ENCODE measurements around the gene ZSWIM9. TPM values are rescaled to one million over a fixed set of nuclear protein-coding genes. Genes with fewer than 3 reads are reported as not detected.

Gene ZSWIM9
- total and polyA plus RNA-seq, 4 donors = 0.25 to 2.5 (median 1.6) TPM

- peaks cover 0 to 12% (median 3%) of the 10 kb centered on the region in 4 donors for H3K36me3 ChIP-seq (ENCODE audit: control insufficient read depth in 4 of 4, insufficient read depth in 3 of 4, low read depth in 1 of 4, low read length in 3 of 4)
These were observed 35.1 kb upstream of the ZSWIM9 start for GRCh38 chr19:48135411-48135810.

DNA sequence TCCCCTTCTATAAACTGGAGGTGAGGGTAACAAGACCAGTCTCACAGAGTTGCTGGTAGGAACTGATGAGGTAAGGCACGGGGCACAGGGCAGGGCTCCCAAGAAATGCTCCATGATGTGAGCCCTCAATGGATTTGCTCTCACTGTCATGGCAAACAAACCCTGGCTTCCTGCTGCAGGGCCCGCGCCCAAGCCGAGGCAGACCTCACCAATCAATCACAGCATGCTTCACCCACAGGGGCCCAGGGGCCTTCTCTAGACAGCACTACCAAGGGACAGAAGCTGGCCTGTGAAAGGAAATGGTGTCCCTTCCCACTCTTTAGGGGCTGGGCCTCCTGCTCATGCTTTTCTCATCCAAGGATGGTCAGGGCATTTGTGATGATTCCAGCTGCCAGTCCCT is 33.9 kb upstream of the ZSWIM9 start:
- TF ChIP-seq FOXA2 (IDR thresholded peaks at IDR 0.05) = no peak
- TF ChIP-seq GABPA (IDR thresholded peaks at IDR 0.05 in 1 of 2, conservative IDR thresholded peaks at IDR 0.05 in 1 of 2) = no peak
- no peak for TF ChIP-seq JUND (IDR thresholded peaks at IDR 0.05)
- TF ChIP-seq HNF4A (conservative IDR thresholded peaks at IDR 0.05) = no peak
- no peak for TF ChIP-seq ATF3 (IDR thresholded peaks at IDR 0.05)
- no peak for TF ChIP-seq HNF4G (IDR thresholded peaks at IDR 0.05)
- TF ChIP-seq CTCF (IDR thresholded peaks at IDR 0.05; ENCODE audit: low read depth, low read length, missing input control) = no peak
- TF ChIP-seq, protein P1, sequence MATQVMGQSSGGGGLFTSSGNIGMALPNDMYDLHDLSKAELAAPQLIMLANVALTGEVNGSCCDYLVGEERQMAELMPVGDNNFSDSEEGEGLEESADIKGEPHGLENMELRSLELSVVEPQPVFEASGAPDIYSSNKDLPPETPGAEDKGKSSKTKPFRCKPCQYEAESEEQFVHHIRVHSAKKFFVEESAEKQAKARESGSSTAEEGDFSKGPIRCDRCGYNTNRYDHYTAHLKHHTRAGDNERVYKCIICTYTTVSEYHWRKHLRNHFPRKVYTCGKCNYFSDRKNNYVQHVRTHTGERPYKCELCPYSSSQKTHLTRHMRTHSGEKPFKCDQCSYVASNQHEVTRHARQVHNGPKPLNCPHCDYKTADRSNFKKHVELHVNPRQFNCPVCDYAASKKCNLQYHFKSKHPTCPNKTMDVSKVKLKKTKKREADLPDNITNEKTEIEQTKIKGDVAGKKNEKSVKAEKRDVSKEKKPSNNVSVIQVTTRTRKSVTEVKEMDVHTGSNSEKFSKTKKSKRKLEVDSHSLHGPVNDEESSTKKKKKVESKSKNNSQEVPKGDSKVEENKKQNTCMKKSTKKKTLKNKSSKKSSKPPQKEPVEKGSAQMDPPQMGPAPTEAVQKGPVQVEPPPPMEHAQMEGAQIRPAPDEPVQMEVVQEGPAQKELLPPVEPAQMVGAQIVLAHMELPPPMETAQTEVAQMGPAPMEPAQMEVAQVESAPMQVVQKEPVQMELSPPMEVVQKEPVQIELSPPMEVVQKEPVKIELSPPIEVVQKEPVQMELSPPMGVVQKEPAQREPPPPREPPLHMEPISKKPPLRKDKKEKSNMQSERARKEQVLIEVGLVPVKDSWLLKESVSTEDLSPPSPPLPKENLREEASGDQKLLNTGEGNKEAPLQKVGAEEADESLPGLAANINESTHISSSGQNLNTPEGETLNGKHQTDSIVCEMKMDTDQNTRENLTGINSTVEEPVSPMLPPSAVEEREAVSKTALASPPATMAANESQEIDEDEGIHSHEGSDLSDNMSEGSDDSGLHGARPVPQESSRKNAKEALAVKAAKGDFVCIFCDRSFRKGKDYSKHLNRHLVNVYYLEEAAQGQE (IDR thresholded peaks at IDR 0.05) = no peak
- no peak for TF ChIP-seq TAF1 (conservative IDR thresholded peaks at IDR 0.05)
- DNase-seq (ENCODE audit: low spot score) = no peak
- H3K36me3 ChIP-seq (ENCODE audit: control insufficient read depth in 4 of 4, insufficient read depth in 3 of 4, low read depth in 1 of 4, low read length in 3 of 4) = peaks cover 0 to 7% (median 0%) of the 10 kb centered on the region in 4 donors

More at GRCh38 chr19:48135411-48135810, 35.1 kb upstream of the ZSWIM9 start:
- Histone ChIP-seq H3K27ac (ENCODE audit: low read depth in 1 of 2, low read length in 2 of 2) (no peak overlapping the region), H3K9ac (ENCODE audit: low read depth in 1 of 2, low read length in 2 of 2) (no peak overlapping the region), H3K27me3 (ENCODE audit: control insufficient read depth in 4 of 4, insufficient read depth in 4 of 4, low read length in 3 of 4) (no peaks in the 10 kb centered on the region), H3K4me1 (ENCODE audit: control insufficient read depth in 4 of 4, insufficient read depth in 4 of 4, low read length in 3 of 4) (no peaks in the 10 kb centered on the region), H3K4me3 (ENCODE audit: low read depth in 1 of 3, low read length in 3 of 3) (no peak overlapping the region), H3K9me3 (ENCODE audit: control insufficient read depth in 4 of 4, low read length in 3 of 4) (no peaks in the 10 kb centered on the region)
- 80% methylated on average over 8 of the region's 8 CpGs for WGBS
- peak; percentile 91 for DNase-seq (ENCODE audit: low spot score)
- no peak for TF ChIP-seq HNF4A (conservative IDR thresholded peaks at IDR 0.05)
- peak in 1 of 2 donors; percentile 40 for TF ChIP-seq RXRA (IDR thresholded peaks at IDR 0.05)
- TF ChIP-seq ZBTB33 (IDR thresholded peaks at IDR 0.05) = no peak

More for the DNA sequence above, 33.9 kb upstream of the ZSWIM9 start:
- Histone ChIP-seq H3K9me3 (ENCODE audit: control insufficient read depth in 4 of 4, low read length in 3 of 4) (no peaks in the 10 kb centered on the region), H3K27me3 (ENCODE audit: control insufficient read depth in 4 of 4, insufficient read depth in 4 of 4, low read length in 3 of 4) (no peaks in the 10 kb centered on the region), H3K4me3 (ENCODE audit: low read depth in 1 of 3, low read length in 3 of 3) (no peak overlapping the region), H3K27ac (ENCODE audit: low read depth in 1 of 2, low read length in 2 of 2) (no peak overlapping the region), H3K9ac (ENCODE audit: low read depth in 1 of 2, low read length in 2 of 2) (no peak overlapping the region), H3K4me1 (ENCODE audit: control insufficient read depth in 4 of 4, insufficient read depth in 4 of 4, low read length in 3 of 4) (no peaks in the 10 kb centered on the region)
- WGBS = over 99% methylated on average over 4 of the region's 4 CpGs

Data from liver (tissue), 9 donors.